Gastroesophageal sphincter (tissue), 4 donors: ENCODE results near the gene VPS13C. TPM values are rescaled to one million over a fixed set of nuclear protein-coding genes. Genes with fewer than 3 reads are reported as not detected.
A peak's percentile ranks its signal among the peaks of the same experiment; 100 is the strongest.

ENCODE experiments used
- ATAC-seq: fragments of 150-250 bp; one replicate; pipeline ENCODE4 v1.9.1; 2016; ENCODE audit warnings: mild to moderate bottlenecking, moderate library complexity
- H3K27ac ChIP-seq, 4 donors: fragments of 200-600 bp; sonication (generic) in 3 of 4; 1 replicate in 3 of 4; 2 replicates in 1 of 4; pipeline ENCODE4 v1.5.1; 2016 to 2019
- H3K27me3 ChIP-seq: fragments of 200-600 bp; sonication (generic); one replicate; pipeline ENCODE4 v1.5.1; 2019
- H3K36me3 ChIP-seq, 2 donors: fragments of 200-600 bp; sonication (generic); one replicate each; pipeline ENCODE4 v1.5.1; 2019; ENCODE audit warnings: control low read depth in 1 of 2
- H3K4me1 ChIP-seq, 3 donors: fragments of 200-600 bp; sonication (generic); 1 replicate in 2 of 3; 2 replicates in 1 of 3; pipeline ENCODE4 v1.5.1; 2016 to 2019; ENCODE audit warnings: control low read depth in 2 of 3
- H3K4me3 ChIP-seq, 2 donors: fragments of 200-600 bp; sonication (generic); one replicate each; pipeline ENCODE4 v1.5.1; 2019; ENCODE audit warnings: mild to moderate bottlenecking in 1 of 2, moderate library complexity in 1 of 2
- H3K9me3 ChIP-seq, 3 donors: fragments of 200-600 bp; sonication (generic); one replicate each; pipeline ENCODE4 v1.5.1; 2017 to 2019; ENCODE audit warnings: control low read depth in 2 of 3
- CTCF ChIP-seq, 4 experiments: fragments of 200-600 bp in 2 of 4; fragments of 450-650 bp in 2 of 4; sonication (generic) in 1 of 4; IDR thresholded peaks; one replicate each; pipeline ENCODE4 v1.5.1; 2017 to 2019; ENCODE audit warnings: antibody characterized with exemption in 4 of 4, mild to moderate bottlenecking in 2 of 4, moderate library complexity in 2 of 4
- EP300 ChIP-seq: sonication (generic); formaldehyde crosslinking; IDR thresholded peaks from one replicate; pipeline ENCODE4 v1.6.1; 2017; ENCODE audit warnings: antibody characterized with exemption, mild to moderate bottlenecking
- POLR2A ChIP-seq, 2 donors: fragments of 450-650 bp; IDR thresholded peaks; one replicate each; pipeline ENCODE4 v1.6.1; 2017; ENCODE audit warnings: antibody characterized with exemption in 2 of 2, mild to moderate bottlenecking in 2 of 2, moderate library complexity in 1 of 2
- POLR2AphosphoS5 ChIP-seq: sonication (generic); formaldehyde crosslinking; IDR thresholded peaks from one replicate; pipeline ENCODE4 v1.6.1; 2017; ENCODE audit warnings: antibody characterized with exemption
- WGBS, 2 donors: methylation state at CpG; one replicate each; pipeline ENCODE4 v1.1.5; 2018; ENCODE audit warnings: low coverage in 1 of 2; 5-methylcytosine and 5-hydroxymethylcytosine counted together
- total RNA-seq, 4 donors: library from RNA; depleted of rRNA; stranded (reverse); fragments of >200 nt; gene quantifications; one replicate each; pipeline ENCODE4 v1.1.0, GENCODE V29; 2016

The VPS13C gene
- total RNA-seq, 4 donors from 2014 or later = 62.2 to 108 (median 83.4) TPM

DNA sequence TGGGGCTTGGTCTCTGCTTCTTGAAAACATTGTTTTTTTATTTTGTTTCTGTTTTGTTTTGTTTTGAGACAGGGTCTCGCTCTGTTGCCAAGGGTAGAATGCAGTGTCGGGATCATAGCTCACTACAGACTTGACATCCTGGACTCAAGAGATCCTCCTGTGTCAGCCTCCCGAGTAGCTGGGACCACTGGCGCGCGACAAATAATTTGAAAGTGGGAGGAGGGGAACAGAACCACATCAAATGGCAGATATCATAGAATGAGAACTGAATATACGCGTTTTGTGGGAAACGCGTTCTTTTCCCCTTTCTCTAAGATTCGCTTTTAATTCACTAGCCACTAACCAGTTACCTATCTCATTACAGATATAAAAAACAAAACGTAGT lies 641 bp upstream of the VPS13C start:
- peak overlapping the region; percentile 12 to 96 (median 92) for H3K27ac ChIP-seq
- peak overlapping the region; percentile 87 to 91 for H3K4me3 ChIP-seq
- peaks cover 0 to 26% (median 2%) of the 10 kb centered on the region in 3 donors for H3K4me1 ChIP-seq
- H3K27me3 ChIP-seq = peaks cover 15% of the 10 kb centered on the region
- TF ChIP-seq EP300 (no peak), POLR2A (IDR thresholded peaks at IDR 0.05) (no peak), CTCF (IDR thresholded peaks at IDR 0.05) (no peak), POLR2AphosphoS5 (no peak)
- ATAC-seq = no peak
- WGBS, 2 donors = 10 to 20% methylated on average over 8 to 11 of the region's 12 CpGs
- H3K36me3 ChIP-seq = no peaks in the 10 kb centered on the region
- no peaks in the 10 kb centered on the region for H3K9me3 ChIP-seq

DNA sequence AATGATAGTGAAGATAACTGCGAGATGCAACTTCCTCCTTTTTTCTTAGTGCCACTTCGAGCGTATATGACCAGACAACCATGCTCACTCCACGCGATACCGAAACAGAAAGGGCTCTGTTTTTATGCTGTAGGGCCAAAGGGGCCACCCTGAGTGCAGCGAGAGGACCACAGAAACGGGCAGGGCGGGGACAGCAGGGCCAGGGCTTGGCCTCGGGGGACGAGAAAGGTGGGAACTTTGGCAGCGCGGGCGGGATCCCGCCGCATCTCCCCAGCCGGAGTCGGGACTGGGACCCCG lies 483 bp downstream of the VPS13C start:
- H3K4me3 ChIP-seq = peak overlapping the region; percentile 87 to 91
- H3K4me1 ChIP-seq = peaks cover 0 to 33% (median 2%) of the 10 kb centered on the region in 3 donors
- no peaks in the 10 kb centered on the region for H3K9me3 ChIP-seq
- peaks cover 4% of the 10 kb centered on the region for H3K27me3 ChIP-seq
- no peaks in the 10 kb centered on the region for H3K36me3 ChIP-seq
- WGBS, 2 donors = 0% methylated on average over 3 to 5 of the region's 19 CpGs
- H3K27ac ChIP-seq = peak overlapping the region; percentile 72 to 96 (median 92)
- TF ChIP-seq CTCF (IDR thresholded peaks at IDR 0.05) (no peak), EP300 (no peak), POLR2AphosphoS5 (no peak), POLR2A (IDR thresholded peaks at IDR 0.05) (no peak)
- peak; percentile 33 for ATAC-seq

DNA sequence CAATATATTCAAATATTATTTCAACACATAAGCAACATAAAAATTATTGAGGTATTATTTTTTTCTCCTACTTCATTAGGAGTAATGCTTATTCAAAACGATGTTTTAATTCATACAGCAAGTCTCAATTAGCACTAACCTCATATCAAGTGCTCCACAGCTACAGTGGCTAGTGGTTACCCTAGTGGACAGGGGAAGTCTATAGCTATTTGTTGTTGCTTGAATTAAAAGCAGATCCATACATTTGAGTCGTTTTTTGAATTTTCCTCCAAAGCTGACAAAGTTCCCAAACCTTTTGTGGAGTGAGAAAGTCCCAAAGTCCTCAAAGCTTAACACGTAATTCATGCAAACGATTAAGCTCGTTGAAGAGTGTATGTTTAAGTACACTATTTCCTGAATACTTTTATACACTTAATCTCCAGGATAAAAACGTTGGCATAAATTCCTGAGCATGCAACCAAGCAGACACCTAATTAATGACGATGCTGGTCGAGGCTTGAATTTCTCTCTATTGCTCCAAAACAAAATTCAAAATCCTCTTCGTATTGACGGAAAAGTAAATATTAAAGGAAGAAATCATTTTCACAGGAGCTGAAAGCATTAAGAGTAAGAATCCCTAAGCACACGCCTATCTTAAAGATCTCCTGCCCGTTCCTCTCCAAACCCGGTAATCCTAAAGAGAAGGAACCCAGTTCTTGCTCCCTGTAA lies 985 bp downstream of the VPS13C start:
- TF ChIP-seq CTCF (IDR thresholded peaks at IDR 0.05) = no peak
- no peak for TF ChIP-seq POLR2AphosphoS5
- TF ChIP-seq EP300 = no peak
- TF ChIP-seq POLR2A (IDR thresholded peaks at IDR 0.05) = no peak
- ATAC-seq = no peak
- no peaks in the 10 kb centered on the region for H3K27me3 ChIP-seq
- H3K9me3 ChIP-seq = no peaks in the 10 kb centered on the region
- no peaks in the 10 kb centered on the region for H3K36me3 ChIP-seq
- peak overlapping the region; percentile 72 to 96 (median 92) for H3K27ac ChIP-seq
- H3K4me1 ChIP-seq = peaks cover 0 to 33% (median 2%) of the 10 kb centered on the region in 3 donors
- 6% methylated on average over 10 to 13 of the region's 13 CpGs for WGBS, 2 donors
- peak overlapping the region; percentile 87 to 91 for H3K4me3 ChIP-seq

- TF ChIP-seq POLR2A (IDR thresholded peaks at IDR 0.05) (no peak), EP300 (no peak), CTCF (IDR thresholded peaks at IDR 0.05) (no peak), POLR2AphosphoS5 (no peak)
- H3K4me3 ChIP-seq = no peak overlapping the region
- no peaks in the 10 kb centered on the region for H3K36me3 ChIP-seq
- 86 to 87% methylated on average over 5 of the region's 5 CpGs for WGBS, 2 donors
- no peaks in the 10 kb centered on the region for H3K27me3 ChIP-seq
- no peak for ATAC-seq
- peaks cover 2 to 40% (median 2%) of the 10 kb centered on the region in 3 donors for H3K4me1 ChIP-seq
- no peaks in the 10 kb centered on the region for H3K9me3 ChIP-seq
- no peak overlapping the region for H3K27ac ChIP-seq
Observed at GRCh38 chr15:62058327-62059028, 1.8 kb downstream of the VPS13C start.
